Tongue (tissue), 3 donors: ENCODE measurements around the gene BCR. TPM values are rescaled to one million over a fixed set of nuclear protein-coding genes. Genes with fewer than 3 reads are reported as not detected.
"Not testable (repeated sequence)": the region's sequence is repeated elsewhere in the genome, so short reads cannot be mapped to it uniquely, and the experiment has no call there.

ENCODE experiments used
- DNase-seq: peaks from one replicate; pipeline ENCODE4 v3.0.0-alpha.2; 2015
- small RNA-seq: library from RNA; depleted of rRNA; stranded (forward); fragments of <200 nt; gene quantifications from one replicate; pipeline ENCODE3, GENCODE V24; 2014; ENCODE audit warnings: low replicate concordance
- total RNA-seq: library from RNA; depleted of rRNA; stranded (reverse); fragments of >200 nt; gene quantifications from one replicate; pipeline ENCODE4 v1.2.3, GENCODE V29; 2014

BCR gene
- total RNA-seq, 1 donor from 2014 or later, result 34.7 TPM

DNA sequence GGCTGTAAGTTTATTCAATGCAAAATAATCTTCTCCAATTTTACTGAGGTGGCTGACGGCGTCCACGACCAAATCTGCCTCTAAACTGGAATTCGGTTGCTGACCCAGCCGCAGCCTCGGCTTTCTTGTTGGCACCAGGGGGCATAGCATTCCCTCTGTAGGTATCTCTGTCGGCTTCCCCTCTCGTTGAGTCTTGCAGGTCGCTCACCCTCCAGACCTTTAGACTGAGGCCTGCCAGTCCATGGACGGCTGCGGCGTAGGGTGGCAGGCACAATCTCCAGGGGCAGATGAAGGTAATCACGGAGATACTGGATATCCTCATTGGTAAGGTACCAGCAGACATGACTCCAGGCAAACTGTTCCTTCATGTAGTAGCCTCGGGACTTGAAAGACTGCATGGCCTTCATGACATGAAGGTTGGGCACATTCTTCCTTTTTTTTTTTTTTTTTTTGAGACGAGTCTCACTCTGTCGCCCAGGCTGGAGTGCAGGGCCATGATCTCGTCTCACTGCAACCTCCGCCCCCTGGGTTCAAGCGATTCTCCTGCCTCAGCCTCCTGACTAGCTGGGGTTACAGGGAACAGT lies 142.3 kb downstream of the BCR start:
- not testable (repeated sequence) for DNase-seq

DNA sequence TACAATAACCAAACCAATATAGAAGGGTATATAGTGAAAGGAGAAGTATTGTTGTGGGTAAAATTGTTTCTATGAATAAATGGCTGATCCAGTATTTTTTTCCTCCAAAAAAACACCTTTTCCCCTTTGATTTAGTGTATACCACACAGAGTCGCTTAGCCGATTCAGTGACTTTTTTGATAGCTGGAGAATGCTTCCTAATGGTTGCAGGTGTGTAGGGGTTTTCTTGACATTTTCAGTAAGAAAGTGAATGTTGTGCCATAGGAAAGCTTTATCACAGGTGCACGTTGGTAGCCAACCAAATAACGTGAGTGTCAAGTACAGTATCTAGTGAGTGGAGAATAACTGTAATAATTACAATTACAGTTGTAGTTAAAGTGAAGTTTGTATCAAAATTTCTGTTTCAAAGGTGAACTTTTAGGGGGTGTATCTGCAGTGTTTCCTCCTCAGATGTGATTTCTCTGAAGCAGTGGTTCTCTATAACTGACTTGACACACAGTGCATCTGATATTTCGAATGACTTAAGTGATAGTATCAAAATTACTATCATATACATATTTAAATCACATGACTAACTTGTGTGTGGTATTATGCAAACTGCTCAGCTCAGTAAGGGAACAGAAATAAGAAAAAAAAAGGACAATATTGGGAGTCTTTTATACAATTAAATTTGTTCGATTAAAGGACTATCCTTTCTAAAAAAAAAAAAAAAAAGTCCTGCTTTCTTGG lies 143.8 kb downstream of the BCR start:
- DNase-seq, result not testable (repeated sequence)

DNA sequence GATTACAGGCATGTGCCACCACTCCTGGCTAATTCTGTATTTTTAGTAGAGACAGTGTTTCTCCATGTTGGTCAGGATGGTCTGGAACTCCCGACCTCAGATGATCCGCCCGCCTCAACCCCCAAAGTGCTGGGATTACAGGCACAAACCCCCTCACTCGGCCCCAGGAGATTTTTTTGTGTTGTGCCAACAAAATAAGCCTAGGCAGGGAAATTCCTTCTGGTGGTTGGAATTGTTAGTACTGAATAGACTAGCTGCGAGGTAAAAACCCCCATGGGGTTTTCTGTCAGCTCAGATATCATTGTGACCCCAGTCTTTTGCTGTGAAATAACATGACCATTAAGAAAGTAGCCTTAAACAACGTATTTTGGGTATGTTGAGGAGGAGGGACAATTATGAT lies 144.9 kb downstream of the BCR start:
- DNase-seq, result no peak

DNA sequence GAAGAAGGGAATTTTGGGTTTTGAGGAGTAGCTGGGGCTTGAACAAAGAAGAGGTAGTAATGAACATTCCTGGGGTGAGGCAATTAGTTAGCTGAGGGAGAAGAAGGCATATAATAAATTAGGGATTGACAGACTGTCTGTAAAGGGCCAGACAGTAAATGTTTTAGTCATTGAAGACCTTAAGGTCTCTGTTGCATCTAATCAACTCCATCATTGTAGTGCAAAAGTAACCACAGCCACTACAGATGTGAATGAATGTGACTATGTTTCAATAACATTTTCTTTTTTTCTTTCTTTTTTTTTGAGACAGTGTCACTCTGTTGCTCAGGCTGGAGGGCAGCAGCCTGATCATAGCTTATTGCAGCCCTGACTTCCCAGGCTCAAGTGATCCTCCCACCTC lies 153.5 kb downstream of the BCR start:
- not testable (repeated sequence) for DNase-seq

- not testable (repeated sequence) for DNase-seq
These were observed 157.4 kb downstream of the BCR start for GRCh38 chr22:23337672-23338071.

DNA sequence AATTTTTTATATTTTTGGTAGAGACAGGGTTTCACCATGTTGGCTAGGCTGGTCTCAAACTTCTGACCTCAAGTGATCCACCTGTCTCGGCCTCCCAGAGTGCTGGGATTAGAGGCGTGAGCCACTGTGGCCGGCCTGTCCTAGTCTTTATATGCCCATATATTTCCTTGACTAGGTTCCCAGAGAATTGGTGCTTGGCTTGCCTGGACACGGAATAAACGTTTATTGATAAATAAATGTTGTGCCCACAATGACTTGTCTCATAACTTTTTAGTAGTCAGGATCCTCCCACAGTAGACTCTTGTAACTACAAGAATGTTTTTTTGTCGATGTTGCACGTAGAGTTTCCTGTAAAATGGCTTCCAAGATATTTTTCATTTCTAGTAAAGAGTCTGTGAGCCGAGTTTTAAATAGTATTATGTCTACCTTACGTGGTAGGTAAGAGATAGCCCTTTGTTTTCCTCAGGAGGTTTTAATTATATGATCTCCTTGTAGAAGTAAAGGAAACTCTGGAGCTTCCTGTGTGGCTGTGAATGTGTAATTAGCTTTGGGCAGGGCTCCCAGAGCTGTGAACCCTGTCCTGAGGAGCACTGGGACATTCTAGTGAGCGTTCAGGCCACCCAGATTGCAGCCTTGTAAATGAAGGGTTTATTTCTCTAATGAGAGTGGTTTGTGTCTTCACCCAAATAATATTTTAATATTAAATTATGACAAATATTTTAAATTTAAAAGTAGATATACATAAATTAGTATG lies 161.8 kb downstream of the BCR start:
- not testable (repeated sequence) for DNase-seq

- DNase-seq, result no peak
These were observed 171.0 kb downstream of the BCR start for GRCh38 chr22:23351321-23351720.

- no peak for DNase-seq
These were observed 172.7 kb downstream of the BCR start for GRCh38 chr22:23353004-23353403.

- no peak for DNase-seq
These were observed 173.4 kb downstream of the BCR start for GRCh38 chr22:23353696-23354095.

DNA sequence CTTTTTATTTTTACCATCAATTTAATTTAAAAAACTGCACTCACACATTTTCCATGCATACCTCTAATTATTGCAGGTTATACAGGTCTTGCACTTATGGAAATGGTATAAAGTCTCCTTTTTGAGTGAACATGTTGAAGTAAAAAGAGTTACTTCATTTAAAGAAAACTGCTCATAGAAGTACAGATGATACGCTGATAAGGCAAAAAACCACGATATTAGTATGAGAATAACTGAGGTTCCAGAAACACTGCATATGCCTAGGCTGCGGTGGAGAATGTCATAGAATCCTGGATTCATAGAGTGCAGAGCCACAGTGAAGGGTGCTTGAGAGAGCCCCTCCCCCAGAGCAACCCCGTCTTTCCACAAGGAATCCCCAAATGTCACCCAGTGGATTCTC lies 175.8 kb downstream of the BCR start:
- DNase-seq, result no peak

DNA sequence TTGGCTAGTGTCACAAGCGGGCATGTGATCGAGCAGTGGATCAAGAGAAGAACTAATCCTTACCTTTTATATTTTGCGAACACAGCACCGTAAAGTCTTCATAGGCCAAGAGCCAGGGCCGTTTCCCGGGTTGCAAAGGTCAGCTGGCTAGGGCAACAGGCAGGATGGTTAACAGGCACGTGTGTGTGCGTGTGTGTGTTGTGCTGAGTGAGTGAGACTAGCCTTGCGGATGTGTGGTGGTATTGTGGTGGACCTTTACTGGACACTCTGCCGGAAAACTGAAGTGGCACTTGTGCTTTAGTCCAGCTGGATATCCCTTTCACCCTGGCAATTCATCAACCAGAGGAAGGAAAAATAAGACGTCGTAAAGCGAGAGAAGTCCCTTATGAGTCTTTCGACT lies 176.7 kb downstream of the BCR start:
- no peak for DNase-seq

- no peak for DNase-seq
These were observed 179.3 kb downstream of the BCR start for GRCh38 chr22:23359583-23360123.

DNA sequence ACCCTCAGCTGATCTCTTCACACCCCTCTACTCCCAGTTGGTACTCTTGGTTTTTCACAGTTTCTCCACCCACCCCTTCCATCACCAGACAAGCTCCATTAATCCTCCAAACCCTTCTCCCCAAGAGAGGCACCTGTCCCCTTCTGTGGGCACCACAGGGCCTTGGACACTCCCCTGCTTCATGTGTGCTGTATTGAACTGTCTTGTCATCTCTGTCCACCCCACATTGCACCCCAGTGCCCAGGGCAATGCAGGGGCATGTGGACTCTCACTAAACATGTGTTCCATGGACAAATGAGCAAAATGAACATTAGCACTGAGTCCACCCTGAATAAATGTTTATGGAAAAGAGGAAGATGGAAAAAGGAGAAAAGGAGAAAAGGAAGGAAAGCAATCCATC lies 181.4 kb downstream of the BCR start:
- no peak for DNase-seq

DNA sequence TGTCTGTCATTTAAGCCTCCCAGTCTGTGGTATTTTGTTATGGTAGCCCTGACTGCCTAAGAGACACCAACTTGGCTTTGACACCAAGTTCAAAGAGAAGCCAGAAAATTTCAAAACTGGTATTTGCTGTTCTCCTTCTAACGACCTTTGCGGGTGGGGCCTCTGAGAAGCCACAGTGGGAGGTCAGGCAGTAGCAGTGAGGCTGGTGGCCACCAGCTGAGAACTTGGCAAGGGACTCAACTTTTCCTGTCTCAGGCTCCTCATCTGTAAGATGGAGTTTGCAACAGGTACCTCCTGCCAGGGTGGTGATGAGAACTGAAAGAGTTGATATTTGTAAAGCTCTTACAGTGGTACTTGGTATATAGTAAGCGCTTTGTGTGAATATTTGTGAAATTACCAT lies 183.4 kb downstream of the BCR start:
- DNase-seq, result no peak

DNA sequence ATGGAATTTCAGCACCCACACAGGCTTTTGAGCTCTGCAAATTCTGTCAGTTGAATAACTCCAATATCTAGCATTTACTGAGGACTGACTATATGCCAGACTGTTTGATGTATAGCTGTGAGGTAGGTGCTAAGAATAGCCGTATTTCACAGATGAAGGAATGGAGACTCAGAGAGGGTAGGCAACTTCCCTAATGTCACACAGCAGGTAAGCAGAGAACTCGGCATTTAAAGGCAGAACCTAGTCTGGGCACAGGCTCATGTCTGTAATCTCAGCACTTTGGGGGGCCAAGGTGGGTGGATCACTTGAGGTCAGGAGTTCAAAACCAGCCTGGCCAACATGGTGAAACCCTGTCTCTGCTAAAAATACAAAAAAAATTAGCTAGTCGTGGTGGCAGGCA lies 184.1 kb downstream of the BCR start:
- DNase-seq, result no peak

- no peak for DNase-seq
These were observed 185.2 kb downstream of the BCR start for GRCh38 chr22:23365524-23365923.

DNA sequence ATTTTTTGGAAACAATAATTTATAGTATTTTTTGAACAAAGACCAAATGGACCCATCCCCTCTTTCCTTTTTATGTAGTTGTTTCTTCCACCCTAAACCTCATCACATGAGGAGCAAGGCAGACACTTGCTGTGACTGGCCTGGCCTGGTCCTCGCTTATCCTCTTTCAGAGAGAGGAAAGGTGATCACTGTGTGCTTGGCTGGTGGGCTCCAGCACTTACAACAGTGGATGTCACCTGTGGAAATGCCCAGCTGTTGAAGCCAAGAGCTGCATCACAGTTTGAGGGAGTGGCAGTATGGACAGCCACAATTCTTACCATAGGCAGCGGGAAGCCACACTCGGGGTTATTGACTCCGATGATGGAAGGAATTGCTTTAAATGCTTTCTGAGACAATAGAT lies 185.7 kb downstream of the BCR start:
- DNase-seq, result no peak

DNA sequence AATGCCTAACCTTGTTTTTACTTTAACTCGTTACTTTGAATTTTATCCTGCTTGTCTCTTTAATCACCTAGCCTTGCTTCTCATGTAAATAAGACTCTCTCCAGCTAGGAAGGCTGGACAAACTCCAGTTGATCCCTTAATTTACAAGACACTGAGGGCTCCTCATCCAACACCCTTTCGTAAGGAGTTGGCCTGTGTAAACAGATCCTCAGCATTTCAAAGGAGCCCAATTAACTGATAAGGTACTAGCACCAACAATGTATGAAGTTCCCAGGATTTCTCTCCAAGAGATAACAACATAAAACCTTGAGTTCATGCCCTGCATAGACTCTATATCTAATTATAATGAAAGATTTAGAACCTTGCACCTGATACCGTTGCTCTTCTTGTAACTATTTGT lies 186.9 kb downstream of the BCR start:
- DNase-seq, result not testable (repeated sequence)

Small RNA genes within 50 kb of the gene (small RNA-seq; reads per million reads assigned to genes)
- gene BCRP8 (not detected), gene RF00017 (not detected), gene RF00066 (not detected), gene RN7SL263P (not detected)

Other genes with a start within 250 kb of the BCR start
- 4.4 TPM for gene GNAZ, start 110.0 kb upstream of the BCR start, total RNA-seq
- not detected for gene RSPH14, start 38.5 kb upstream of the BCR start, total RNA-seq
- gene RAB36, start 35.0 kb upstream of the BCR start, total RNA-seq, result 3.4 TPM